ENCODE data around the gene SYTL5.
"Not testable (repeated sequence)": the region's sequence is repeated elsewhere in the genome, so short reads cannot be mapped to it uniquely, and the experiment has no call there.

The SYTL5 gene

GRCh38 chrX:38006291-38006690, at the start of gene SYTL5:
Gene SYTL5 (plus strand): TSS chrX:38006553. CDS start chrX:38033890, 27,337 bp downstream.
- no peaks in the 10 kb centered on the region for H3K9me3 ChIP-seq (ENCODE audit: control insufficient read depth, low read length)

GRCh38 chrX:37958525-37959211, 47.7 kb upstream of the SYTL5 start:
- H3K9ac ChIP-seq (ENCODE audit: low read length) = no peak overlapping the region
- no peaks in the 10 kb centered on the region for H3K27me3 ChIP-seq (ENCODE audit: control insufficient read depth, insufficient read depth, low read length)
- no peaks in the 10 kb centered on the region for H3K4me1 ChIP-seq (ENCODE audit: control insufficient read depth, insufficient read depth, low read length)
- H3K36me3 ChIP-seq (ENCODE audit: control insufficient read depth, insufficient read depth, low read length) = no peaks in the 10 kb centered on the region
- no peaks in the 10 kb centered on the region for H3K9me3 ChIP-seq (ENCODE audit: control insufficient read depth, low read length)
- H3K4me3 ChIP-seq (ENCODE audit: low read length) = no peak overlapping the region

More at GRCh38 chrX:38006291-38006690, at the start of gene SYTL5:
- H3K27me3 ChIP-seq (ENCODE audit: control insufficient read depth, insufficient read depth, low read length) = no peaks in the 10 kb centered on the region
- H3K4me1 ChIP-seq (ENCODE audit: control insufficient read depth, insufficient read depth, low read length) = peaks cover 4% of the 10 kb centered on the region
- H3K9ac ChIP-seq (ENCODE audit: low read length) = peak within 1 kb of the TSS; percentile 80
- peak within 1 kb of the TSS; percentile 31 for H3K4me3 ChIP-seq (ENCODE audit: low read length)
- no peaks in the 10 kb centered on the region for H3K36me3 ChIP-seq (ENCODE audit: control insufficient read depth, insufficient read depth, low read length)

GRCh38 chrX:37959212-37960021, 46.9 kb upstream of the SYTL5 start:
- no peaks in the 10 kb centered on the region for H3K9me3 ChIP-seq (ENCODE audit: control insufficient read depth, low read length)
- H3K4me1 ChIP-seq (ENCODE audit: control insufficient read depth, insufficient read depth, low read length) = no peaks in the 10 kb centered on the region
- no peak overlapping the region for H3K4me3 ChIP-seq (ENCODE audit: low read length)
- no peak overlapping the region for H3K9ac ChIP-seq (ENCODE audit: low read length)
- H3K36me3 ChIP-seq (ENCODE audit: control insufficient read depth, insufficient read depth, low read length) = no peaks in the 10 kb centered on the region
- H3K27me3 ChIP-seq (ENCODE audit: control insufficient read depth, insufficient read depth, low read length) = no peaks in the 10 kb centered on the region

DNA sequence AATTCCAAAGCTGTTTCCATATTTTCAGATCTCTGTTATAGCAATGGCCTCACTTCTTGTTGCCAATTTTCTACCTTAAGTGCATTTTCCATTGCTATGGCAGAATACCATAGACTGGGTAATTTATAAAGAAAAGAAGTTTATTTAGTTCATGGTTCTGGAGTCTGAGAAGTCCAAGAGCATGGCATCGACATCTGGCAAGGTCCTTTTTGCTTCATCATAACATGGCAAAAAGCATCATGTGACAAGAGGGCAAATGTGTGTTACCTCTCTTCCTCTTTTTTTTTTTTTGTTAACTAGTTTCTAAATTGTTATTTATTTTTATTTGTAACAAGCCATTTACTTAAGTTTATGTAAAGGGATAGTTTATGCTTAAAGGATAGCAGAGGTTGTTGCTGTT, 45.2 kb upstream of the SYTL5 start:
- no peak overlapping the region for H3K9ac ChIP-seq (ENCODE audit: low read length)
- no peaks in the 10 kb centered on the region for H3K4me1 ChIP-seq (ENCODE audit: control insufficient read depth, insufficient read depth, low read length)
- no peak overlapping the region for H3K4me3 ChIP-seq (ENCODE audit: low read length)
- no peaks in the 10 kb centered on the region for H3K36me3 ChIP-seq (ENCODE audit: control insufficient read depth, insufficient read depth, low read length)
- H3K27me3 ChIP-seq (ENCODE audit: control insufficient read depth, insufficient read depth, low read length) = no peaks in the 10 kb centered on the region
- H3K9me3 ChIP-seq (ENCODE audit: control insufficient read depth, low read length) = no peaks in the 10 kb centered on the region

DNA sequence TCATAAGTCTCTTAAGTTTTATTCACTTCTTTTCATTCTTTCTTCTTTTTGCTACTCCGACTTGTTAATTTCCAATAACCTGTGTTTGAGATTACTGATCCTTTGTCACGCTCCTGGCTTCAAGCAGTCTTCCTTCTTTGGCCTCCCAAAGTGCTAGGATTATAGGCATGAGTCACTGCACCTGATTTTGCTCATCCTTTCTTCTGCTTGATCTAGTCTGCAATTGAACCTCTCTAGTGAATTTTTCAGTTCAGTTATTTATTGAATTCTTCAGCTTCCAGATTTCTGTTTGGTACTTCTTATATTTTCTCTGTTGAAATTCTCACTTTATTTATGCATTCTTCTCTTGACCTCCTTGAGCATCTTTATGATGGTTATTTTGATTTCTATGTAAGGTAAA, 38.6 kb upstream of the SYTL5 start:
- Histone ChIP-seq H3K36me3 (ENCODE audit: control insufficient read depth, insufficient read depth, low read length) (no peaks in the 10 kb centered on the region), H3K4me3 (ENCODE audit: low read length) (no peak overlapping the region), H3K27me3 (ENCODE audit: control insufficient read depth, insufficient read depth, low read length) (no peaks in the 10 kb centered on the region), H3K9me3 (ENCODE audit: control insufficient read depth, low read length) (no peaks in the 10 kb centered on the region), H3K4me1 (ENCODE audit: control insufficient read depth, insufficient read depth, low read length) (no peaks in the 10 kb centered on the region), H3K9ac (ENCODE audit: low read length) (no peak overlapping the region)

- Histone ChIP-seq H3K4me3 (ENCODE audit: low read length) (no peak overlapping the region), H3K9me3 (ENCODE audit: control insufficient read depth, low read length) (no peaks in the 10 kb centered on the region), H3K27me3 (ENCODE audit: control insufficient read depth, insufficient read depth, low read length) (no peaks in the 10 kb centered on the region)
These were observed 30.9 kb upstream of the SYTL5 start for GRCh38 chrX:37975421-37975820.

GRCh38 chrX:37976153-37976552, 30.2 kb upstream of the SYTL5 start:
- Histone ChIP-seq H3K9me3 (ENCODE audit: control insufficient read depth, low read length) (no peaks in the 10 kb centered on the region), H3K27me3 (ENCODE audit: control insufficient read depth, insufficient read depth, low read length) (no peaks in the 10 kb centered on the region), H3K36me3 (ENCODE audit: control insufficient read depth, insufficient read depth, low read length) (no peaks in the 10 kb centered on the region)

More at GRCh38 chrX:37975421-37975820, 30.9 kb upstream of the SYTL5 start:
- no peak overlapping the region for H3K9ac ChIP-seq (ENCODE audit: low read length)
- H3K4me1 ChIP-seq (ENCODE audit: control insufficient read depth, insufficient read depth, low read length) = no peaks in the 10 kb centered on the region
- H3K36me3 ChIP-seq (ENCODE audit: control insufficient read depth, insufficient read depth, low read length) = no peaks in the 10 kb centered on the region

DNA sequence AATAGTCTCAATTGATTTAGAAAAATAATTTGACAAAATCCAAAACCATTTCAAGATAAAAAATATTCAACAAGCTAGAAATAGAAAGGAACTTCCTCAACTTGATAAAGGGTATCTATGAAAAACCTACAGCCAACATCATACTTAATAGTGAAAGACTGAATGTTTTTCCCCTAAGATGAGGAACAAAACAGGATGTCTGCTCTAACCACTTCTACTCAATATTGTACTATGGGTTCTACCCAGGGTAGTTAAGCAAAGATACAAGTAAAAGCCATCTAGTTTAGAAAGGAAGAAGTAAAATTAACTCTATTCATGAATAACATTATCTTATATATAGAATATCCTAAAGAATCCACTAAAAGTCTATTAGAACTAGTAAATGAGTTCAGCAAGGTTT, 21.5 kb upstream of the SYTL5 start:
- no peaks in the 10 kb centered on the region for H3K4me1 ChIP-seq (ENCODE audit: control insufficient read depth, insufficient read depth, low read length)
- H3K36me3 ChIP-seq (ENCODE audit: control insufficient read depth, insufficient read depth, low read length) = no peaks in the 10 kb centered on the region
- no peaks in the 10 kb centered on the region for H3K27me3 ChIP-seq (ENCODE audit: control insufficient read depth, insufficient read depth, low read length)
- no peak overlapping the region for H3K9ac ChIP-seq (ENCODE audit: low read length)
- no peak overlapping the region for H3K4me3 ChIP-seq (ENCODE audit: low read length)
- H3K9me3 ChIP-seq (ENCODE audit: control insufficient read depth, low read length) = no peaks in the 10 kb centered on the region

More at GRCh38 chrX:37976153-37976552, 30.2 kb upstream of the SYTL5 start:
- Histone ChIP-seq H3K9ac (ENCODE audit: low read length) (no peak overlapping the region), H3K4me1 (ENCODE audit: control insufficient read depth, insufficient read depth, low read length) (no peaks in the 10 kb centered on the region), H3K4me3 (ENCODE audit: low read length) (no peak overlapping the region)

DNA sequence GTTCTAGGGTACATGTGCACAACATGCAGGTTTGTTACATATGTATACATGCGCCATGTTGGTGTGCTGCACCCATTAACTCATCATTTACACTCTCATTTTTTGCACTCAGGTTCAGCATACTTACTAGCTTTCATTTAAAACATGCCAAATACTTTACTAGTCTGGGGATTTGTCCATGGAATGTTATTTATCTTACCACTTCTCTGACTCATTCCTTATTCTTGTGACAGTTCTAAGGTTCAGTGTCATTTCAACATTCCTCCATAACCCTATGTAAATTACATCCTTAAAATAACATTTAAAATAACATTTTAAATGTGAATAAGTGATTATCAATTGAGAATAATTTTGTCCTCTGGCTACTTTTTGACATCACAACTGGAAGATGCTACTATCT, 19.5 kb upstream of the SYTL5 start:
- no peak overlapping the region for H3K4me3 ChIP-seq (ENCODE audit: low read length)
- H3K4me1 ChIP-seq (ENCODE audit: control insufficient read depth, insufficient read depth, low read length) = no peaks in the 10 kb centered on the region
- no peaks in the 10 kb centered on the region for H3K27me3 ChIP-seq (ENCODE audit: control insufficient read depth, insufficient read depth, low read length)
- no peaks in the 10 kb centered on the region for H3K9me3 ChIP-seq (ENCODE audit: control insufficient read depth, low read length)
- H3K36me3 ChIP-seq (ENCODE audit: control insufficient read depth, insufficient read depth, low read length) = no peaks in the 10 kb centered on the region
- H3K9ac ChIP-seq (ENCODE audit: low read length) = no peak overlapping the region

DNA sequence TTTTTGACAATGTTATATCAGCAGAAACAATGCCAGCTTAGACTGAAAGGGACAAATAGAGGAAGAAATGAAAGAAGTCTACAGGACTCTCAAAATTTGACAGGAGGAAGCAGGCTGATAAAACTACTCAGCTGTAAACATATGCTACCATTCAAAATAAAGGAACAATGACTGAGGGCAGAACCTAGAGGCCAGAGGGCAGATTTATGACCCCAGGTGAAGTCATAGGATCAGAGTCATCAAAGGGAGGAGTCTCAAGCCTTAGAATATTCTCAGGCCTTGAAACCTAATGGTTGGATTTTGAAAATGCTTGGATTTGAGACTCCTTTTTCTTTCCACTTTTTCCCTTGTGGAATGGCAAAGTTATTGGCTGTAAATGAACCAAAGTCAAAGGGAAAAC, 17.0 kb upstream of the SYTL5 start:
- peaks cover 12% of the 10 kb centered on the region for H3K4me1 ChIP-seq (ENCODE audit: control insufficient read depth, insufficient read depth, low read length)
- no peaks in the 10 kb centered on the region for H3K9me3 ChIP-seq (ENCODE audit: control insufficient read depth, low read length)
- H3K4me3 ChIP-seq (ENCODE audit: low read length) = no peak overlapping the region
- no peaks in the 10 kb centered on the region for H3K27me3 ChIP-seq (ENCODE audit: control insufficient read depth, insufficient read depth, low read length)
- no peak overlapping the region for H3K9ac ChIP-seq (ENCODE audit: low read length)
- no peaks in the 10 kb centered on the region for H3K36me3 ChIP-seq (ENCODE audit: control insufficient read depth, insufficient read depth, low read length)

DNA sequence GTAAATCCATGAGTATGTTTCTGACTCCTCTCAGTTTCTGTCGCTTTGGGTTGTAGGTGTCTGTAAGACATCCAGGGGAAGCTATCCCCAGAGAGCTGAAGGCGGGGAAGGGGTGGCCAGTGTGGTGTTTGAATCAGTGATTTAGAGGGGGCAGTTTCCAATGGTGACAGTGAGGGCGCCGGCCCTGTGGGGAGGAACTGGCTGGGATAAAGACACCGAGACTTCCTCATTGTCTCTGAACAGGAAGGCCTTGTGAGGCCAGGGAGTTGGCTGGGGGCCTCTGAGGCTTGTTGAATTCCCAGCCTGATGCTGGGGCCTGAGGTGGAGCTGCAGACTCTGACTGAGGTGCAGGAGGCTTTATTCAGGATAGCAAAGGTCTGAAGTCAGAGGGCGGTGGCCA, 15.1 kb upstream of the SYTL5 start:
- peaks cover 12% of the 10 kb centered on the region for H3K4me1 ChIP-seq (ENCODE audit: control insufficient read depth, insufficient read depth, low read length)
- not testable (repeated sequence) for H3K9me3 ChIP-seq (ENCODE audit: control insufficient read depth, low read length); H3K36me3 ChIP-seq (ENCODE audit: control insufficient read depth, insufficient read depth, low read length); H3K4me3 ChIP-seq (ENCODE audit: low read length); H3K9ac ChIP-seq (ENCODE audit: low read length); H3K27me3 ChIP-seq (ENCODE audit: control insufficient read depth, insufficient read depth, low read length)

DNA sequence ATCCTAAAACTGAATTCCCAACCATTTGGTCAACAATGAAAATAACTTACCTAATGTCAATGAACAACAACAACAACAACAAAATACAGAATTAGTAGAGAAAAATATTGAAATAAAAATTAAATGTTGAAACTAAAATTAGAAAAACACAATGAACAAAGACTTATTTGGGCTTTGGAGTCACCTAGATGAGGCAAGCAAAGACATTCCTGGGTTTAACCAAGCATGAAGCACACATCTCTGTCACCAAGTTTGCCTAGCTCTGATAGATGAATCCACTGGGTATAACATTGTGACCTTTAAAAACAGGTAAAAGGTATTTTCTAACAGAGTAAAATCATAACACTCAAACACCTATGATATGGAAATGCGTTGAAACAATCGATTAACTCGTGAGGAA, 13.2 kb upstream of the SYTL5 start:
- Histone ChIP-seq H3K9me3 (ENCODE audit: control insufficient read depth, low read length) (no peaks in the 10 kb centered on the region), H3K36me3 (ENCODE audit: control insufficient read depth, insufficient read depth, low read length) (no peaks in the 10 kb centered on the region), H3K9ac (ENCODE audit: low read length) (no peak overlapping the region), H3K4me3 (ENCODE audit: low read length) (no peak overlapping the region), H3K4me1 (ENCODE audit: control insufficient read depth, insufficient read depth, low read length) (peaks cover 12% of the 10 kb centered on the region), H3K27me3 (ENCODE audit: control insufficient read depth, insufficient read depth, low read length) (no peaks in the 10 kb centered on the region)
